HG03066 (cell line): Measurements from ENCODE around the gene SOX10.
"Not testable (repeated sequence)": the region's sequence is repeated elsewhere in the genome, so short reads cannot be mapped to it uniquely, and the experiment has no call there.

ENCODE experiments used
- ATAC-seq: cut with Tn5 transposase; IDR thresholded peaks from one replicate; pipeline ENCODE4 v1.9.1; 2021; ENCODE audit warnings: low read depth; ENCODE audit not compliant: unreplicated experiment

The SOX10 gene

DNA sequence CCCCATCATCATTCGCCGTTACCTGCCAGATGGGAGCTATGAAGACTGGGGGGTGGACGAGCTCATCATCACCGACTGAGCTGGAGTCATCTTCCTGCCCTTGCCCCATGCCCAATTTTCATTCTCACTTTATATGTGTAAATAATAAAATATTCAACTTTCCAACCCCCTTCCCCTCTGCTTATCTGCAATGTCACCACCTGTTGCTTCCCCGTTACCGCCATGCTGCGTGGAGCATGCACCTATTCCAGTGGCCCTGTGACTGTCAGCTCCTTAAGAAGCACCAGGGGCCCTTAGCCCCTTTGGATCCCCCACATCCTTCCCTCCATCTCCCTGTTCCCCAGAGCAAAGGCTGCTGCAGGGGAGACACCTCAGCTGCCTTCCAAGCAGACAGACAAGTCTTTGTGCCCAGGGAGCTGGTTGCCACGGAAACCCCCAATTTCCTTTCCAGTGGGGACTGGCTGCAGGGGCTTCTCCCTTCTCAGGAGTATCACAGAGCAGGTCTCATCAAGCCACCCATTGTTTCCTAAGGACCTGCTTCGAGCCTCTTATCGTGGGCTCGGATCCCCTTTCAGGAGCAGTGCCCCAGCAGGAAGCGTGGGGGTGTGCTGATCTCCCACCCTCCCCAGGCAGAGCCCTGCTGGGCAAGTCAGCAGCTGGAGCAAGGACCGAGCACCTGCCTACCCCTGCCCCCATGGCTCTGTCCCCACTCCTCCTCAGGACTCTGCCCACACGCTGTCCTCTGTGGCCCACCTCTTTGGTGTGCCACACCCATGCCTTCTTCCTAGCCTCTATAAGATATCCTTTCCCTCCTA is 16.5 kb downstream of the SOX10 start:
- ATAC-seq: no peak

DNA sequence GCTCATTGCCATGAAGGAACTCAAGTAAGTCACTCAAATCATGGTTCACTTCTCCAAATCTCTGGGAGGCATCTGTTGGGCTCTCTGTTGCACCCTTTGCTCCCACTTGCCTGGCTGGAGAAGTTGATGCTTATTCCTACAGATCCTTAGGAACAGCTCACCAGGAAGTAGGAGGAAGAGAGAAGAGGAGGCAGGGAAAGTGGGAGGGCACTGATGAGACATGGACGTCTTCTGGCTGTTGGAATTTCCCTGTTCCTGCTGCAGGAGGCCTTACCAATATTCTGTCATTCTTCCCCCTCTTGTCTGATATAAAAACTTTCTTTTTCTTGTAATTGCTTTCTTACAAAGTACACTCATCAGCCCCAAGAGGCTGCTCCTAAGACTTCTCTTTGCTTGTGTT is 17.2 kb downstream of the SOX10 start:
- ATAC-seq: no peak

DNA sequence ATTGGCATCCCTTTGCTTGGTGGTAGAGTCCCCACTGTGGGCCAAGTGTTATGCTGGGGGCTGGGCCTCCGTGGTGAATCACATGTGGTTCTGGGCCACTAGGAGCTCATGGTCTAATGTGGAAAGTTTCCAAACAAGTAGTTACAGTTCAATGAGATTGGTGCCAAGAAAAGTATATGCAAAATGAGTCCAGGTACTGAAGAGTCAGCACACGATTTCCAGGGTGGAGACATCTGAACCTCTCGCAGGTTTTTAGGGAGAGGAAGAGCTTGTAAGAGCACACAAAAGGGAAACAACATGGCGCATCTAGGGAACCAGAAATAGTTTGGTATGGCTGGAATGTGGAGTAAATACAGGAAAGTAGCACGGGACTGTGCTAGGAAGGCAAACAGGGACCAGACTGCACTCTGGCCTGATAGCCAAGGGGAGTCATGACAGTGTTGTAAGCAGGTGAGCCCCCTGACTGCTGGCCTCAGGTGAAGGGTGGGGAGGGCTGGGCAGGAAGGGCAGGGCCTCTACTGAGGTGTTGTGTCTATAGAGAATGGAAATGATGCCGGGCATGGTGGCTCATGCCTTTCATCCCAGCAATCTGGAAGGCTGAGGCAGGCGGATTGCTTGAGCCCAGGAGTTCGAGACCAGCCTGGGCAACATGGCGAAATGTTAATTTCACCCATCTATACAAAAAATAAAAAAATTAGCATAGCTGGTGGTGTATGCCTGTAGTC is 18.3 kb downstream of the SOX10 start:
- no peak for ATAC-seq

- no peak for ATAC-seq
Measured at GRCh38 chr22:37961062-37961461, 23.3 kb downstream of the SOX10 start.

DNA sequence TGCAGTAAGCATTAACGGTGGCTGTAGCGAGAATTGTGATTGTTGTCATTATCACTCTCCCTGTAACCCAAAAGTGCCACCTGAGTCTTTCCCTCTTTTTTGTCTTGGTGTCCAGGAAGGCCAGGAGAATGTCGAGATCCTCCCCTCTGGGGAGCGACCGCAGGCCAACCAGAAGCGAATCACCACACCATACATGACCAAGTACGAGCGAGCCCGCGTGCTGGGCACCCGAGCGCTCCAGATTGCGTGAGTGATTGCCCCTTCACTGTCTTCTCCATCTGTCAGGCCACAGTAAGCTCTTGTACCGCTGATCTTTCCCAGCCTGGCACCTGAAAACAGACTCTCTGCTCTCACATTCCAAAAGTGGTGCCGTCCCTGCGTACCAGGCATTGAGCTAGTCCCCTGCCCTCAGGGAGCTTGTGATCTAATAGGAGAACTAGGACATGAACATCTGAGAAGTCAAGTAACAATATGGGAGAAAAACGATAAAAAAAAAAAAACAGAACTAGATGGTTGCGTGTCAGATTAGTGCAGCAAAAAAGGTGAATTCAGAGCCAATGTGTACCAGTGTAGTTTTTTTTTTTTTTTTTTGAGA is 25.0 kb downstream of the SOX10 start:
- ATAC-seq: no peak

DNA sequence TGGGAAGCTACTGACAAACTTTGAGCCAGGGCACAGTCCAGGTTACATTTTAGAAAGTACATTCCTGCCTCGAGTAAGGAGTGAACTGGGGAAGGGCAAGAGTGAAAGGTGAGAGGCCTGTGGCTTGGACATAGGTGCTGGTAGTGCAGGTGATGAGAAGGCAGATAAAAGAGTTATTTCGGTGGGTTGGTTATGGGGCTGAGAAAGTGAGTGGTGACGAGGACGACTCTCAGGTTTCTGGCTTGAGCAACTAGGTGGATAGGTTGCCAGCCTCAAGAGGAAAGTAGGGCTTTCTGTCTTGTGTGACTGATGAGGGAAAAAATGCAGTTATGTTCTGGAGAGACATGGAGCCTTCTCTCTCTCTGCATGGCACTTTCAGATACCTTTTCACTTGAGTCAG is 27.1 kb downstream of the SOX10 start:
- ATAC-seq: no peak

DNA sequence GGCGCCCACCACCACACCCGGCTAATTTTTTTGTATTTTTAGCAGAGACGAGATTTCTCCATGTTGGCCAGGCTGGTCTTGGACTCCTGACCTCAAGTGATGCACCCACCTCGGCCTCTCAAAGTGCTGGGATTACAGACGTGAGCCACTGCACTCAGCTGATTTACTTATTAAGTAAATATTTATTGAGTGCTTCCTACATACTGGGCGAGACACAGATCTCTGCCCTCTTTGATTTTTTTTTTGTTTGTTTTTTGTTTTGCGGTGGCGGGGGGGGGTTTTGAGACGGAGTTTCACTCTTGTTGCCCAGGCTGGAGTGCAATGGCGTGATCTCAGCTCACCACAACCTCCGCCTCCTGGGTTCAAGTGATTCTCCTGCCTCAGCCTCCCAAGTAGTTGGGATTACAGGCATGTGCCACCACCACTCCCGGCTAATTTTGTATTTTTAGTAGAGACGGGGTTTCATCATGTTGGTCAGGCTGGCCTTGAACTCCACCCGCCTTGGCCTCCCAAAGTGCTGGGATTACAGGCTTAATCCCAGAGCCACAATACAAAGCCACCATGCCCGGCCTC is 28.4 kb downstream of the SOX10 start:
- ATAC-seq: not testable (repeated sequence)

GRCh38 chr22:37954686-37955085 is 29.7 kb downstream of the SOX10 start:
- ATAC-seq: no peak

DNA sequence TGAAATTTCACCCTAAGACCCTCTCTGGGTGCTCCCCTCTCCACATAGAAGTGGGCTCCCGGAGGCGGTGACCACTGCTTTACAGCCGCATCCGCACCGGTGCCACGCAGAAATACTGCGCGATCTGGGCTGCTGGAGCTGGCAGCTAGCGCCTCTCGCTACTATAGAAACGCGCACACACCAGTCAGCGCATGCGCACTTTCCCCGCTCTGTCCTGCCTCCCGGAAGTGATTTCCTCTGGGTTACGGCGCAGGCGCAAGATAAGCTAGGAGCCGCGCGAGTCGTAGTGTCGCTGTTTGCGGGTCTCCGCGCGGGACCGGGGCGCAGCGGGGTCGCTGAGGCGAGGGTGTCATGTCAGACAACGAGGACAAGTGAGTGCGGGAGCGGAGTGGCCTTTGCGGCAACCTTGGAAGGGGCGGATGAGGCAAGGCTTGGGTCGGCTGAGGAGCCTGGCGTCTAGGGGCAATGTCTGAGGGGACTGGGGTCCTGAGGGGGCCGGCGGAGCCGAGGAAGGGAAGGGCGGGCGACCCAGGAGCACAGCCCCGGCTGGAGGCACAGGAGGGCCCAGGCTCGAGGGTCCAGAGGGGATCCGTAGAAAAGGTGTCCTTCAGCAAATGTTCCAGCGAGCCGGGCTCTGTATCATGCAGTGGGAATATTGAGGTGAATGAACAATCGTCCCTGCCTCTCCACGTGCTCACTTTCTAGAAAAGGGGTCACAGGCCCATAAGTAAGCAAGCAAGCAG is 30.7 kb downstream of the SOX10 start, which contains the start of the genes C22orf23 and POLR2F:
Gene C22orf23, minus strand, starts transcription at position 165 of the 743 bp plus-strand sequence. CDS start 452 bp downstream, outside the sequence.
Gene POLR2F, plus strand, starts transcription at position 263 of the 743 bp plus-strand sequence. Its CDS starts 89 bp downstream, at position 352.
- peak; percentile 83 for ATAC-seq

- peak; percentile 28 for ATAC-seq
Measured at GRCh38 chr22:37953062-37953436, 31.3 kb downstream of the SOX10 start.

DNA sequence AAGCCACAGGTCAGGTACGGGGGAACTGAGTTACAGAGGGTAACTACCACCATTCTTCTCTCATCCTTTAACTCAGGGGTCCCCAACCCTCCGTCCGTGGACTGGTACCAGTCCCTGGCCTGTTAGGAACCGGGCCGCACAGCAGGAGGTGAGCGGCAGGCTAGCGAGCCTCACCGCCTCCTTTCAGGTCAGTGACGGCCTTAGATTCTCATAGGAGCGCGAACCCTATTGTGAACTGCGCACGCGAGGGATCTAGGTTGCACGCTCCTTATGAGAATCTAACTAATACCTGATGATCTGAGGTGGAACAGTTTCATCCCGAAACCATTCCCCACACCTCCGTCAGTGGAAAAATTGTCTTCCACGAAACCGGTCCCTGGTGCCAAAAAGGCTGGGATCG is 31.7 kb downstream of the SOX10 start:
- ATAC-seq: not testable (repeated sequence)

DNA sequence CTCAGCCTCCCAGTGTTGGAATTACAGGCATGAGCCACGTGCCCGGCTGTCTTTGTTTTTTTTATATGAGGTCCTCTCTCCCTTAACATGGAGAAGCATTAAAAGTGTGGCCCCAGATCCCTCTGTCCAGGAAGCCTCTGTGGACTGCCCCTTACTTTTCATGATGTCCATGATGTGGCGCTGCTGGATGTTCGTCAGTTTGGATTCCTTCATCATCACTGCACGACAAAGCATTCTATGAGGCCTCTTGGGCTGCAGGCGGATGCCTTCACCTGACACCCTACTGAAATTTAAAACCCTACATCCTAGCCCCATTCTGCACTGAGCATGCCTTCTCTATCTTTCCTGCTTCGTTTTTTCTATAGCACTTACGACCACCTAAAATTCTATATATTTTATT is 33.0 kb downstream of the SOX10 start:
- no peak for ATAC-seq

DNA sequence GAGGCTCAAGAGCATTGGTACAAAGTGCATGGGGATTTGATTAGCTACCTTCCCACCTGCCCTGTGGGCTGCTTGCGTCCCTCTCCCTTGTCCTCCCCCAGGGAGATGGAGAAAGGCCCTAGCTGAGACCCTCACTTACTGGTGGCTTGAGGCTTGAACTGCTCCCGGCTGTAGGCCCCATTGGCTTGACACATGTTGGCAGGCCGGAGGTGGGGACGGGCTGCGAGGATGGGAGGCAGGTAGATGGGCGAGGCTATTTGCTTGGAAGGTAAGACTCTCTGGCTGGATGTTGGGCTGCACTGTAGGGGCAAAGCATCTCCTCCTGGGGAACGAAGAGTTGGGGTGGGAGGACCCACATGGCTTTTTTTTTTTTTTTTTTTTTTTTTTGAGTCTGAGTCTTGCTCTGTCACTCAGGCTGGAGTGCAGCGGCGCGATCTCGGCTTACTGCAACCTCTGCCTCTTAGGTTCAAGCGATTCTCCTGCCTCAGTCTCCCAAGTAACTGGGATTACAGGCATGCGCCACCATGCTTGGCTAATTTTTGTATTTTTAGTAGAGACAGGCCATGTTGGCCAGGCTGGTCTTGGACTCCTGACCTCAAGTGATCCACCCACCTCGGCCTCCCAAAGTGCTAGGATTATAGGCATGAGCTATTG is 37.1 kb downstream of the SOX10 start:
- not testable (repeated sequence) for ATAC-seq

DNA sequence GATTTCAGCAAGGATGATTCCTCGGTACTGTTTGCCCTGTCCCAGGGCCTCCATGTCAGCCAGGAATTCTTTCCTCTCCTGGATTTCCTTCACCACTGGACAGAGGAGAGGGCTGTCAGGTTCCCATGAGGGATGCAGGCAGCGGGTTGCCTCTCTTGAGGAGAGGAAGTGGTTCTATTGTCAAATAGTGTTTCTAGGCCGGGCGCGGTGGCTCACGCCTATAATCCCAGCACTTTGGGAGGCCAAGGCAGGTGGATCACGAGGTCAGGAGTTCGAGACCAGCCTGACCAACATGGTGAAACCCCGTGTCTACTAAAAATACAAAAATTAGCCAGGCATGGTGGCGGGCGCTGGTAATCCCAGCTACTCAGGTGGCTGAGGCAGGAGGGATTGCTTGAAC is 39.9 kb downstream of the SOX10 start:
- not testable (repeated sequence) for ATAC-seq

DNA sequence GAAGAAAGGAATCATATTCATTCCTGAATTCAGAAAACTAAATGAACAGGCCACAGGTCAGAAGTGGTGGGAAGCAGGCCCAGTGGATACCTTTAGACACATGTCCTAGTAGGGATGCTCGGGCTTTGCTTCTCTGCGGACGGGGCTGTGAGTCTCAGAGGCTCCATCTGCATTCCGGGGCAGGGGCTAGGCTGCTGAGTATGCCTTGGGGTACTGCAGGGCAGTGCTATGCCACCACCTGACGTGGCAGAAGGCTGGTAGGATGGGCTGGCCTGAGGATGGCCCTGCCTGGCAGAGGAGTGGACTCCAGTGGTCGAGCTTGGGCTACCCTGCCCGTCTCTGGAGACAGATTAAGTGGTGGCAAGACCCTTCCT is 40.5 kb downstream of the SOX10 start:
- ATAC-seq: no peak

- ATAC-seq: no peak
Measured at GRCh38 chr22:37943136-37943824, 41.1 kb downstream of the SOX10 start.

DNA sequence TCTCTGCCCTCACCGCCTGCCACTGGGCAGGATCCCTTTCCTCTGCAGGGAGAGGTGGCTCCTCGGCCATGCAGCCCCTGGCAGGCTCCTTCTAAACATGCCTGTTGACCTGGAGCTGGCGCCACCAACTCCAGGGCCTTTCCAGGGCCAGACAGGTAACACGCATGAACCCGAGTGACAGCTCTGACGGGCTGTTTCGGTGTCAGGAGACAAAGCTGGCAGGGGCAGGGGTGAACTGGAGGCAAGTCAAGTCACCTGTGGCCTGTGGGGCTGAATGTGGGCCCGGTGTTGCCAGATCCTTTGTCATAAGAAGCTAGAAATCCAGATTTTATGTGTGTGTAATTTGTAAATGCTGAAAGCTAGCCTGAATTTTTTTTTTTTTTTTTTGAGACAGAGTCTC is 42.2 kb downstream of the SOX10 start:
- no peak for ATAC-seq

GRCh38 chr22:37940698-37941376 is 43.5 kb downstream of the SOX10 start:
- ATAC-seq: no peak
